Measurements from ENCODE around the gene NOP16. TPM values are rescaled to one million over a fixed set of nuclear protein-coding genes. Genes with fewer than 3 reads are reported as not detected.

NOP16 gene
- polyA plus RNA-seq, 1 donor = 30.3 TPM

DNA sequence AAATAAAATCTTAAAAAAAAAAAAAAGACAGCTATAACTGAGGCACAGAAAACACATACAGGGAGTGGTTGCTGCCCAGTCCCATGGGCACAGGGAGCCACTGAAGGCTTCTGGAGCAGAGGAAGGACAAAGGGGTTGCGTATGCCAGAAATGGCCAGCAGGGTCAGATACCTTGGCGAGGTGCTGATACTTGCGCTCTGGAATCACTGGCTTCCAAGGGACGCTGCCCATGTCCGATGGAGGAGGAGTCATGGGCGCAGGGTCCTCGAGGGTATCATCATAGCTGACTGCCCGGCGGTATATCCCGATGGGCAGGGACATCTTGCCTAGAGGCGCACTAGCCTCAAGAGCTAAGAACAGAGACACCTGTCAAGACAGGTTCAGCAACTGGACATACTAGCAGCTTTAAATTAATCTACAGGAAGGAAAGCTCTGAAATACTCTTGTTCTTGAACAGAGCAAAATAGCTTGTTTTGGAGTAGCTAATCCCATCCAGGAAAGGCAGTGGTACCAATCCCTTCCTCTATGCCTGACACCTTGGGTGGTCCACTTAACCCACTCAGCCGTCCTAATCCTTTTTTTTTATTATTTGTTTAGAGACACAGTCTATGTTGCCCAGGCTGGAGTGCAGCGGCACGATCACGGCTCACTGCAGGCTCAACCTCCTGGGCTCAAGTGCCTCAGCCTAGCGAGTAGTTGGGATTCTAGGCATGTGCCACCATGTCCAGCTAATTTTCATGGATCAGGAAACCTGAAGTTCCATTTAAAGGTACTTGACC, 32.8 kb downstream of the NOP16 start:
- no peak for DNase-seq

DNA sequence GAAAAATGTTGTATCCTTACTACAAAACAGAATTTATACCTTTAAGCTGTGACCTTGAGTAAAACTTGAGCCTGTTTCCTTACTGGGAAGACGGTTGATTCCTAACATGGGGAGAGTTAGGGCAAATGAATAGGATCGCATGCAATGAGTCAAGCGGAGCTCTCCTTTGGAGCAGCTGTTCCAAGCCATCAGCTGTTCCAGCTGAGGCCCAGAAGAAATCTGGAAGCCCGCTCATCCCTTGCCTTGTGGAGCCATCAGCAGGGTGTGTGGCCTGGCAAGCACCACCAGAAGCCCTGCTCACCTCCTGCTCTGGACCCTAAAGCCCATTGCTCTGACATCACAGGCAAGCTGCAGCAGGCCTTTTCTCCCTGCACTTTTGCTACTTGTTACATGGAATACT, 34.9 kb downstream of the NOP16 start:
- peak; percentile 17 for DNase-seq

DNA sequence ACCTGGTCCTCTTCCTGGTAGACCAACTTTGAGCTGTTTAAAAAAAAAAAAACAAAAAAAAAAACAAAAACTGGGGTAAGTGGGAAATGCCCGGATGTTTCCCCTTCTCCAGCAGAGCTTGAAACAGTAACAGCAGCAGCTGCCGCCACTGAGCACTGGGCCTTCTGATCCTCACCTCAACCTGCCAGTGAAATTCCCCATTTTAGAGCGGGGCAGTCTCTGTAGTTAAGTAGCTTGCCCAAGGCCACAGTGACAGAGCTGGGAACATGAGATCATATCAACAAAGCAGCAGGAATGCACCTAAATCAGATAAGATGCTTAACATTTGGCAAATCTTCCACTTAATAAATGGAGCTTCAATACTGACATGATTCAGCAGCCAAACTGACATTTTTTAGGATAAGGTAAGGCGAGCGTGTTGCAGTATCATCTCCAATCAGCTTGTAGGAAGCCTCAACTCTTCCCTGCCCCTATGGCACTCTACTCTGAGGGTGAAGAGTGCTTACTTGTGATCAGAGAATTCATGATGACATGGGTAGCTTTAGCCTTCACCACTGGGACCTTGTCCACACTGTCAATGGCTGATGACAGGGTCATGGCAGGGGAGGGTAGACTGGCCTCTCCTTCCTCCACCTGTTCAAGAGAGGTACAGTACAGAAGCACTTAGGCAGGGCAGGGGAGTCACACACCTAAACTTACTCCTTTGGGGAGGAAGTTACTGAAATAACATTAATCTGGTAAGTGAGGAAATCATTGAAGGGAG, 36.1 kb downstream of the NOP16 start:
- DNase-seq = no peak

DNA sequence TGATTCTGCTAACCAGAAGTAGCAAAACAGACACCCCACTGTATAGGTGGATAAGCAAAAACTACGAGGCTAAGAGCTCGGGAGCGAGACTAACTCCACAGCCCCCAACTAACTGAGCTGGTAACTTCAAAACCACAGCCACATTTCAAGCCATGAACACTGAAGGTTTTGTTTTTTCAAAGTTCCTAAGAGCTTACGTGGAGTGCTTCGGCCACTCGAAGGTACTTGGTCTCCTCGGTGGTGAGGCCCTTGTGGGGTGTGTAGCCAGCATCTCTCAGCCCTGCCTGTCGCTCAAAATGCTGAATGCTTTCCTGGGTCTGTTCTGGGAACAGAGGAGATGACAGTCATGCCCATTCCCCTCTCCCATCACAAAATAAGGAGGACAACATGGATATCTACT, 38.0 kb downstream of the NOP16 start:
- no peak for DNase-seq

DNA sequence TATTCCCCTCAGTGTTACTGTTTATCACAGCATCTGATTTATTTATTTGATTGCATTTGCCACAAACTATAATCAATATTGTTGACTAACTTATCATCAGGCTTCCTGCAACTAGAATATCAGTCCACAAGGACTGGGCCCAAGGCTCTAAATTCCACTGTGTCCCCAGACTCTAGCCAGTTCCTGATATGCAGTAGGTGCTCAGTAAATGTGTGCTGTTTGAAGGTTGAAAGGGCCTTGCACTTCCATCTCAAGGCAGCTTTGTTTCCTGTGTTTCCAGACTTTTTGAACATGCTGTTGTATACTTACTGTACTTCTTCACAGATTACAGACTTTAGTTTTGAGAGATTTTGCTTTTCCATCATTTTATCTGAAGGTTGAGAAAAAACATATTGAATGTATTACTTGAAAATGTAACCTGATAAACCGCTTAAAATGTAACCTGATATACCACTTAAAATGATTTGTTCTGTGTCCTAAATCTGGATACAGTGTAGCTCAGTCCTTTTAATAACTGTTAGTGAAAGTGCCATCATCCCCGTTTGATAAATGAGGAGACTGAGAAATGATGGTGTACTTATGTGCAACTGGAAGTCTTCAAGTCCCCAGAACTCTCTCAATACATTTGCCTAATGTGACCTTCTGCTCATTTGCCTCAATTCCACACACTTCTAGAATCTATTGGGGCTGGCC, 45.5 kb downstream of the NOP16 start:
- DNase-seq = no peak

DNA sequence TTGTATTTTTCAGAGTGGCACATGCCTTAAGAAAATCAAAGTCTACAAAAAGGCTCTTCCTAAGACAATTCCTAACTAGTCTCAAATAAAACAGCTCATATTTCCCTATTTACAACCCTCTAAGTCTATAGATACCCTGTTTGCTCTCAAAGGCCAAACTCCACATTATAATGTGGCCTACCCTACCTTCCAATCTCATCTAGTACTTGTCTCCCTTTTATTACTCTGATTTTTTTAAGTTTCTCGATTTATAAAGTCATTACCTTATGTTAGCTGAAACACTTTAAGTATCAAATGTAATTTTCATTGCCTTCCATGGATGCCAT, 46.3 kb downstream of the NOP16 start:
- DNase-seq = no peak

DNA sequence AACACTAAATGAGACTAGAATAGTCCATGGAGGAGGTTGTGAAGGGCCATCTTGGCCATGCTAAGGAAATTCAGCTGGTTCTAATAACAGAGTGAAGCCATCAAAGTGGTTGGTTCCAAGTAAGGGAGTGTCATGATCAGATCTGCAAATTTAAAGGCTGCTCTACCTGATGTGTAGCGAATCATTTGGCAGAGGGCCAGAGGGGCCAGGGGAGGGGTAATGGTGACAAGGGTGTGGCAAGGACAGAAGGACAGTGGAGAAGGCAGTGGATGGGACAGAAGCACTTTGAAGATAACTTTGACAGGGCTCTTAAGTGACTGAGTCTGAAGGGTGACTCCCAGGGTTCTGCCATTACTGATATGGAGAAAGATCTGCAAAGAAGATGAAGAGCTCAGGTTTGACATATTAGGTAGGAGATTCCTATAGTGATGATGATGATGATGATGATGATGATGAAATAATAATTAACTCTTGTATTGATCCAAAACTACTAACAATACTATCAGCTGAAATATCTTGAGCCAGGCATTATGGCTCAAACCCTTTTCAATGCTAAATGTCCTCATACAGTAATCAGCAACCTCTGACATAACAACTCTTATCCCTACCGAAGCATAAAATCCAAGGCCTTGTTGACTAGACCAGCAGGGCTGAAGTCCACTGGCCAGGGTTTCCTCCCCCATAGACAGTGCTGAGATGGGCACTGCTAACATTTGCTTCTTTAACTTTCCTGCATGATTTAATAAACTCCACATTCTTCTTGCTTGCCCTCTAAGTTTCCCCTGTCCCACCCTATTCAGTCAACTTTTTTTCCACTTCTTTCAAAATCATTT, 46.9 kb downstream of the NOP16 start:
- DNase-seq = no peak

DNA sequence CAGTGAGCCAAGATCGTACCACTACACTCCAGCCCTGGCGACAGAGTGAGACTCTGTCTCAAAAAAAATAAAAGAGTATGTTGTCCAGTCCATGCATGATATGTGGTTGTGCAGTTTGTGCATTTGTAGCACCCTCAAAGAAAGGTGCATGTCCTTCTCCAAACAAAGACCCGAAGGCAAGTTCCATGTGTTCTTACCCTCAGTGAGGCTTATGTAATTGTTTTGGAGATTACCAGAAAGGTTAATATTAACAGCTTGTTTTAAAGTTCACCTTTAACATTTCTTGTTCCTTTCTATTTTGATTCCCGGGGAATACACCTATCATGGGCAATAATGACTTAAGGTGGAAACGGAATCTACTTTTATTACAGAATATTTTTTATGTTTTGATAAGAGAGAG, 49.1 kb downstream of the NOP16 start:
- DNase-seq = no peak

DNA sequence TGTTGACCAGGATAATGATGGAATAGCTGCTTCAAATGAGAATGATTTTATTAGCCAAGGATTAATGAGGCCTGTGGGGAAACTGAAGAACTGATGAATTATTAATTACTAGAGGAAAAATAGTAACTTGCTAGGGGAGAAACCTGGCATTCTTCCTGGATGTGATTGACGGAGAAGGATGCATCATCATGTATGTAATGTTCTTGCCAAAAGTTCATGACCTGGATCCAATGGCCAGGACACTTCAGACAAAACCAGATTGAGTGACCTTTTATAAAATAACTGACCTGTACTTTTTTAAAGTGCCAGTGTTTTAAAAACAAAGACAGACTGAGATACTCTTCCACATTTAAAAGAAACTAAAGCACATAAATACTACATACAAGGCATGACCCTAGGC, 50.5 kb downstream of the NOP16 start:
- no peak for DNase-seq

DNA sequence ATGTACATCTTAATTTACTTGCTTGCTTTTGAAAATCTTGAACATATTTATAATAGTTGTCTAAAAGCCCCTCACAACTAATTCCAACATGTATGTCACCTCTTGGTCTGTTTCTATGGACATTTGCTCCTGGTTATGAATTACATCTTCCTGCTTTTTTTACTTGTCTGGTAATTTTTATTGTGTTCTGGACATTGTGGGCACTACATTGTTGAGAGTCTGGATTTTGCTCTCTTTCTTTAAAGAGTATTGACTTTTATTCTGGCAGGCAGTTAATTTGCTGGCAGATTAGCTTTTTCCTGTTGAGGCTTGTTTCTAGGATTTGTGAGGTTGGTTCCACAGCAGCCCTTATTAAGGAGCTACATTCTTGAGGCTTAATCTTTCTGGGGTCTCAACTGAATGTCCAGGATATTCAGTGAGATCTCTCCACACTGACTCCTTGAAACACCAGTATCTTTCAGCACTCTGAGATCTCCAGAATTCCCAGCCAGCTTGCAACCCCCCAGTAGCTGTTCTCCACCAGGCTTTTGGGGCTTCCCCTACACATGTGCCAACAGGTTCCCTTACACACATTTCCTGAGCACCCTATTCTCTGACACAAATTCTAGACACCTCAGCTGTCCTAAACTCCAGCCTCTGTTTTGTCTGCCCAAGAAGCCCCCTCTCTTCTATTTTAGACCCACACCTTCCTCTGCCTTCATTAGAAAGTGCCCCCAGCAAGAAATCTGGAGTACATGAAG, 54.2 kb downstream of the NOP16 start:
- no peak for DNase-seq

Other genes with a start within 250 kb of the NOP16 start
- 14.9 TPM for gene SIMC1, start 150.2 kb downstream of the NOP16 start, polyA plus RNA-seq (ENCODE audit: insufficient read length)
- gene KIAA1191, start 26.8 kb downstream of the NOP16 start, polyA plus RNA-seq (ENCODE audit: insufficient read length) = 60.5 TPM
- 12.1 TPM for gene ARL10, start 23.1 kb downstream of the NOP16 start, polyA plus RNA-seq (ENCODE audit: insufficient read length)
- gene HIGD2A, start 153 bp upstream of the NOP16 start, polyA plus RNA-seq (ENCODE audit: insufficient read length) = 203 TPM
- gene CLTB, start 27.9 kb upstream of the NOP16 start, polyA plus RNA-seq (ENCODE audit: insufficient read length) = 52.0 TPM
- gene FAF2, start 59.8 kb upstream of the NOP16 start, polyA plus RNA-seq (ENCODE audit: insufficient read length) = 26.0 TPM
- 35.5 TPM for gene RNF44, start 148.8 kb upstream of the NOP16 start, polyA plus RNA-seq (ENCODE audit: insufficient read length)
- 0.17 TPM for gene CDHR2, start 160.7 kb upstream of the NOP16 start, polyA plus RNA-seq (ENCODE audit: insufficient read length)
- 0.75 TPM for gene GPRIN1, start 221.6 kb upstream of the NOP16 start, polyA plus RNA-seq (ENCODE audit: insufficient read length)
- not detected for gene SNCB, start 241.9 kb upstream of the NOP16 start, polyA plus RNA-seq (ENCODE audit: insufficient read length)
- gene EIF4E1B, start 242.1 kb upstream of the NOP16 start, polyA plus RNA-seq (ENCODE audit: insufficient read length) = 0.12 TPM

All from hindlimb muscle (tissue), 1 donor.